Progenitor cell of endocrine pancreas (in vitro differentiated cells): ENCODE measurements around the gene RASAL1. TPM values are rescaled to one million over a fixed set of nuclear protein-coding genes. Genes with fewer than 3 reads are reported as not detected.
A peak's percentile ranks its signal among the peaks of the same experiment; 100 is the strongest.

ENCODE experiments used
- DNase-seq: peaks from one replicate; pipeline ENCODE4 v3.0.0; 2021; ENCODE audit warnings: low spot score; ENCODE audit not compliant: unreplicated experiment
- H3K27ac Mint-ChIP-seq: 2 replicates; pipeline ENCODE4 v1.8.0; 2021; ENCODE audit warnings: mild to moderate bottlenecking, moderate library complexity, mixed read lengths
- H3K27me3 Mint-ChIP-seq: 2 replicates; pipeline ENCODE4 v1.8.0; 2021; ENCODE audit warnings: mixed read lengths
- H3K36me3 Mint-ChIP-seq: 2 replicates; pipeline ENCODE4 v1.8.0; 2022; ENCODE audit warnings: mixed read lengths; ENCODE audit not compliant: insufficient read depth
- H3K4me1 Mint-ChIP-seq: 2 replicates; pipeline ENCODE4 v1.8.0; 2021; ENCODE audit warnings: low read depth, mixed read lengths
- H3K4me3 Mint-ChIP-seq: 2 replicates; pipeline ENCODE4 v1.8.0; 2021; ENCODE audit warnings: low read depth, mild to moderate bottlenecking, moderate library complexity, mixed read lengths
- H3K9me3 Mint-ChIP-seq: 2 replicates; pipeline ENCODE4 v1.8.0; 2021; ENCODE audit warnings: low read depth, mixed read lengths
- long read RNA-seq: library from polyadenylated mRNA; unstranded; transcript quantifications from one replicate; pipeline ENCODE4 v2.0.0, GENCODE V29; 2020
- total RNA-seq: library from RNA; stranded (reverse); gene quantifications from 2 replicates; pipeline ENCODE4 v1.2.1, GENCODE V29; 2021
- TF ChIP-seq, protein P1 (sequence below): fragments of 200-600 bp; sonication (generic); IDR thresholded peaks from one replicate; pipeline ENCODE4 v1.5.0; 2021; ENCODE audit warnings: antibody characterized with exemption, mild to moderate bottlenecking; ENCODE audit not compliant: unreplicated experiment

The RASAL1 gene
- total RNA-seq: 0.36 and 0.46 TPM in 2 replicates
- long read RNA-seq: 0 reads

DNA sequence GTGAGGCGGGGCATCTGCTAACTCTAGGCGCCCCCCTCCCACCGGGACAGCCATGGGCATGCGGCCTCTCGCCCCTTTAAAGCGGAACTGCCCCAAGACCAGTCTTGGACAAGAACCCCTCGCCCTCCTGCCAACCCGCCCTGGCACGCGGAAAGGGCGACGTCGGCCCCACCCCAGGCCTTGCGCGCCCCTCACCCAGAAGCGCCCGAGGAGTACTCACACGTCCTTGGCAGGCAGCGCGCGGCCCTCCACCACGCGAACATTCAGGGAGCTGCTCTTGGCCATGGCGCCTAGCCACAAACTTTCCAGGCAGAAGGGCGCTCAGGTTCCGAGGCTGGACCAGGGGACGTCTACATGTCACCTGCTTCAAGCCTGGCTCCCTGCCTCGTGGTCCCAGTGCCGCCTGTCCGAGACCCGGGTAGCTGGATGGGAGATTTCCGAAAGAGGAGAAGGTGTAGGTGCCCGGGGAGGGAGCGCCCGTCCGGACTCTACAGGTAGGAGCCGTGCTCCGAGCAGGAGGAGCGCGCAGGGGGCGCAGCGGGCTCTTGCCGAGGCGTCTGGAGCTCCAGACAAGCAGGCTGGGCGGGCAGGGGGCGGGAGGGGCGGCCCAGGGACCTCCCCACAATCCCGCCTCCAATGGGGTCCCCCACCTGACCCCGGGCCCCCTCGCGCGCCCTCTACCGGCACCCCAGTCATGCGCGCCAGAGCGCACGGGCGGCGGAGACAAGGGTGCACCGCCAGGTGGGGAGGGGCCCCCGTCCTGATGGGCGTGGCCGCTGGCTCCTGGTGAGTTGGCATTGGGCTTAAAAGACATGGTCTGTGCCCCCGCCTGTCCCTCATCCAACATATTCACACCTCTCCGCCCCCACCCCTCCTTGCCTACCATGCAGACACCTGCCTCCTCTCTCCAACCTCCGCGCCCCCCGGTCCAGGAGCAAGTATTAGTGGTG is at the start of gene RASAL1:
RASAL1 (minus strand) TSS at position 584 of the 950 bp plus-strand sequence; CDS start at position 285, 299 bp downstream.
- Mint-ChIP-seq H3K27me3 (peaks cover 52% of the 10 kb centered on the region), H3K9me3 (no peaks in the 10 kb centered on the region), H3K36me3 (no peaks in the 10 kb centered on the region), H3K27ac (no peak within 1 kb of the TSS), H3K4me3 (peak within 1 kb of the TSS; percentile 35), H3K4me1 (peaks cover 5% of the 10 kb centered on the region)
- DNase-seq: peak; percentile 51
- TF ChIP-seq, protein P1, sequence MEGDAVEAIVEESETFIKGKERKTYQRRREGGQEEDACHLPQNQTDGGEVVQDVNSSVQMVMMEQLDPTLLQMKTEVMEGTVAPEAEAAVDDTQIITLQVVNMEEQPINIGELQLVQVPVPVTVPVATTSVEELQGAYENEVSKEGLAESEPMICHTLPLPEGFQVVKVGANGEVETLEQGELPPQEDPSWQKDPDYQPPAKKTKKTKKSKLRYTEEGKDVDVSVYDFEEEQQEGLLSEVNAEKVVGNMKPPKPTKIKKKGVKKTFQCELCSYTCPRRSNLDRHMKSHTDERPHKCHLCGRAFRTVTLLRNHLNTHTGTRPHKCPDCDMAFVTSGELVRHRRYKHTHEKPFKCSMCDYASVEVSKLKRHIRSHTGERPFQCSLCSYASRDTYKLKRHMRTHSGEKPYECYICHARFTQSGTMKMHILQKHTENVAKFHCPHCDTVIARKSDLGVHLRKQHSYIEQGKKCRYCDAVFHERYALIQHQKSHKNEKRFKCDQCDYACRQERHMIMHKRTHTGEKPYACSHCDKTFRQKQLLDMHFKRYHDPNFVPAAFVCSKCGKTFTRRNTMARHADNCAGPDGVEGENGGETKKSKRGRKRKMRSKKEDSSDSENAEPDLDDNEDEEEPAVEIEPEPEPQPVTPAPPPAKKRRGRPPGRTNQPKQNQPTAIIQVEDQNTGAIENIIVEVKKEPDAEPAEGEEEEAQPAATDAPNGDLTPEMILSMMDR: peak; percentile 64

GRCh38 chr12:113184900-113185179 is 49.3 kb upstream of the RASAL1 start:
- Mint-ChIP-seq H3K36me3 (peaks cover 16% of the 10 kb centered on the region), H3K4me1 (peaks cover 13% of the 10 kb centered on the region), H3K9me3 (no peaks in the 10 kb centered on the region), H3K27ac (peak overlapping the region; percentile 91), H3K27me3 (no peaks in the 10 kb centered on the region), H3K4me3 (peak overlapping the region; percentile 87)
- TF ChIP-seq, protein P1: no peak
- DNase-seq: peak; percentile 69

- Mint-ChIP-seq H3K4me3 (peak overlapping the region; percentile 87), H3K27ac (peak overlapping the region; percentile 91), H3K9me3 (no peaks in the 10 kb centered on the region), H3K27me3 (no peaks in the 10 kb centered on the region), H3K4me1 (peaks cover 13% of the 10 kb centered on the region), H3K36me3 (peaks cover 18% of the 10 kb centered on the region)
- TF ChIP-seq, protein P1: no peak
- DNase-seq: no peak
Measured at GRCh38 chr12:113184098-113184899, 48.7 kb upstream of the RASAL1 start.

GRCh38 chr12:113183030-113183589 is 47.5 kb upstream of the RASAL1 start:
- Mint-ChIP-seq H3K27me3 (no peaks in the 10 kb centered on the region), H3K9me3 (no peaks in the 10 kb centered on the region), H3K4me1 (peaks cover 13% of the 10 kb centered on the region), H3K27ac (no peak overlapping the region), H3K4me3 (peak overlapping the region; percentile 14), H3K36me3 (peaks cover 25% of the 10 kb centered on the region)
- TF ChIP-seq, protein P1: no peak
- DNase-seq: no peak

DNA sequence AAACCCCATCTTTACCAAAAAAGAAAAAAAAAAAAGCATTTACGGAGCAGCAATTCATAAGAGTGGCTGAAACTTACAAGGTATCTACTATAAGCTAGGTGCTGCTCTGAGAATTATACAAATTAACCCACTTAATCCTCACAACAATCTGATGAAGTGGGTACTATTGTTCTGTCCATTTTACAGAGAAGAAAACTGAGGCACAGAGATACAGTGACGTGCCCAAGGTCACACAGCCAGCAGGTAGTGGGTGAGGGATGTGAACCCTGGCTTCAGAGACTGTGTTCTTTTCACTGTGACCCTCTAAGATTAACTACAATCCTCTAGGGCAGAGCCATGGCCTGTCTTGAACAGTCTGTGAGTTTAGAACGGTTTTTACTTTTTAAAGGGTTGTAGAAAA is 46.4 kb upstream of the RASAL1 start:
- H3K4me1 Mint-ChIP-seq: peaks cover 11% of the 10 kb centered on the region
- TF ChIP-seq, protein P1: no peak
- DNase-seq: no peak
- H3K4me3 Mint-ChIP-seq: no peak overlapping the region
- peaks cover 30% of the 10 kb centered on the region for H3K36me3 Mint-ChIP-seq
- peaks cover 3% of the 10 kb centered on the region for H3K9me3 Mint-ChIP-seq
- H3K27me3 Mint-ChIP-seq: no peaks in the 10 kb centered on the region
- H3K27ac Mint-ChIP-seq: no peak overlapping the region
